COLO668 (cell line): ENCODE data around the gene YPEL2.

Source experiments
- DNase-seq: peaks from one replicate; lab custom pipeline; 2025; ENCODE audit not compliant: unreplicated experiment; lab: John Stamatoyannopoulos, UW

The YPEL2 gene

DNA sequence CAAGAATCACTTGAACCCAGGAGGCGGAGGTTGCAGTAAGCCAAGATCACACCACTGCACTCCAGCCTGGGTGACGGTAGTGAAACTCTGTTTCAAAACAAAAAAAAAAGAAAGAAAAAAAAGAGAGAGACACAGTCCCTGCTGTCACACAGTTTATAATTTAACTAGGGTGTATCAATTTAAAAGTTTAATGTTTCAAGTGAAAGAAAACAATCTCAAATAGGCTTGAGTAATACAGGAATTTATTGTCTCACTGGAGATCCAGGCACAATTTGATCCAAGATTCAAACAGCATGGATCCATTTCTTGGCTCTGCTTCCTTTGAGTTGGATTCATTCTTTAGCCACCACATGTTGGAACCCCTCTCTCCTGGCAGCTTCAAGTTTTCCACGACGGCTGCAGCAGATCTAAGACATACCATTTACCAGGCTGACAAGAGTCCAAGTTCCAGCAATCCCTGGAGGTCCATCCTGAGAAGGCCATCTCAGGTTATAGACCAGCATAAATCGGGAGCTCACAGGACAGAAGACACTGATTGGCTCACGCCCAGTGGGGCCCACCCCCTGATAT lies 97.5 kb downstream of the YPEL2 start:
- no peak for DNase-seq

GRCh38 chr17:59431601-59432000 lies 100.1 kb downstream of the YPEL2 start:
- no peak for DNase-seq

- no peak for DNase-seq
These were observed 101.2 kb downstream of the YPEL2 start for GRCh38 chr17:59432657-59433056.

DNA sequence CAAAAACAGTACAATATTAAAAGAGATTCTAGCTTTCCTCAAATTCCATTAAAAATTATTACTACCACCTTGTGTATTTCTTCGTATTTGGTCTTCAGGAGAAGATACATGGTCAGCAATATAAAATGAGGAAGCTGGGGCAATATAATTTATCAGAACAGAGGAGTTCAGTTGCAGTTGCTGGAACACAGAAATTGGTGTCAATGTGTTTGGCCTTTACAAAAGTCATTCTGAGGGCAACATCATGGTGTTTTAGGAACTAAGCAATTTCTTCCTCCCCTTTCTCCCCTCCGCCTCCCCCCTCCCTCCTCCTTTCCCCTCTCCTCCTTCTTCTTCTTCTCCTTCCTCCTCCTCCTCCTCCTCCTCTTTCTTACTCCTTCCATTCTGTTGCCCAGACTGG lies 102.1 kb downstream of the YPEL2 start:
- no peak for DNase-seq

DNA sequence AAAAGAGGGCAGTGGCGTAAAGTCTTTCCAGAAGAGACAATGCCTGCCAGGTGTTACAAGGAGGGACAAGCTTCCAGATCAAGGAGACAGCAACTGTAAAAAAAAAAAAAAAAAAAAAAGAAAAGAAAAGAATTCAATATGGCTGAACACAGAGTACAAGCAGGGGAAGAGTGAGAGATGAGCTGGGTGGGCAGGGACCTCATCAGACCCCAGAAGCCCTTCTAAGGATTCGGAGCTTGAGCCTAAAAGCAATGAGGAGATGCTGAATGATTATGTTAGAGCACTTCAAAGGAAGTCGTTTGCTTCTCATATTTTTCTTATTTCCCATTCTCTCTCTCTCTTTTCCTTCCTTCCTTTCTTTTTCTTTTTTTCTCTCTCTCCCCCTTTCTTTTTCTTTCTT lies 103.0 kb downstream of the YPEL2 start:
- no peak for DNase-seq

GRCh38 chr17:59435238-59435637 lies 103.8 kb downstream of the YPEL2 start:
- DNase-seq: no peak

GRCh38 chr17:59436900-59437299 lies 105.4 kb downstream of the YPEL2 start:
- DNase-seq: no peak

GRCh38 chr17:59437791-59438281 lies 106.4 kb downstream of the YPEL2 start:
- DNase-seq: no peak

DNA sequence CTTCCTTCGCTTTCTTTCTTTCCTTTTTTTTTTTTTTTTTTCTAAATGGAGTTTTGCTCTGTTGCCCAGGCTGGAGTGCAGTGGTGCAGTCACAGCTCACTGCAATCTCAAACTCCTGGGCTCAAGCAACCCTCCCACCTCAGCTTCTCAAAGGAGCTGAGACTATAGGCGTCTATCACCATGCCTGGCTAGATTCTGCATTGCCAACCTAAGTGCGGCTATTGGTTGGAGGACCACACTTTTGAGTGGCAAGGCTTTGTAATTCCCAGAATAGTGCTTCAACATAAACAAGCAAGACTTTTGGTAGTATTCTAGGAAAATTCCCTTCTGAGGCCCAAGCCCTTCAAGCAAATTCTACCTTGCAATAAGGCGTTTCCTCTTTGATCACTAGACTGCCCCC lies 107.8 kb downstream of the YPEL2 start:
- no peak for DNase-seq

DNA sequence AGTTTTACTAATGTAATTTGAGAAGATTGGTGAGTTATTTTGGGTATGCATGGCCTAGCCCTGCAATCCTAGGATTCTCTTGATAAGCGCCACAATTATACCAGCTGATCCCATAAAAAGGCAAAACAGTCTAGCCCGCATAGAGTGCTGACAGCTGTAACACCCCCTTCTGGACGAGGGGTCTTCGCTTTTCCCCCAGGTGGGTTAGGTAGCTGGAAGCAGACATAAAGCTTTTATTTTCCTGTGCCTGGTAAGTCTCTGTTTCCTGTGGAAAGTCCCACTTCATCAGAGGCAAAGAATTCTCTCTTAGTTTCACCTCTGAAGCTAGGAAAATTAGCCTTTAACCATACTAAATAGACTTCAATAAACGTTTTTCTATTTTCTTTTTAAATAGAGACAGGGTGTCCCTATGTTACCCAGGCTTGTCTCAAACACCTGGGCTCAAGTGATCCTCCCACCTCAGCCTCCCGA lies 108.3 kb downstream of the YPEL2 start:
- DNase-seq: no peak

DNA sequence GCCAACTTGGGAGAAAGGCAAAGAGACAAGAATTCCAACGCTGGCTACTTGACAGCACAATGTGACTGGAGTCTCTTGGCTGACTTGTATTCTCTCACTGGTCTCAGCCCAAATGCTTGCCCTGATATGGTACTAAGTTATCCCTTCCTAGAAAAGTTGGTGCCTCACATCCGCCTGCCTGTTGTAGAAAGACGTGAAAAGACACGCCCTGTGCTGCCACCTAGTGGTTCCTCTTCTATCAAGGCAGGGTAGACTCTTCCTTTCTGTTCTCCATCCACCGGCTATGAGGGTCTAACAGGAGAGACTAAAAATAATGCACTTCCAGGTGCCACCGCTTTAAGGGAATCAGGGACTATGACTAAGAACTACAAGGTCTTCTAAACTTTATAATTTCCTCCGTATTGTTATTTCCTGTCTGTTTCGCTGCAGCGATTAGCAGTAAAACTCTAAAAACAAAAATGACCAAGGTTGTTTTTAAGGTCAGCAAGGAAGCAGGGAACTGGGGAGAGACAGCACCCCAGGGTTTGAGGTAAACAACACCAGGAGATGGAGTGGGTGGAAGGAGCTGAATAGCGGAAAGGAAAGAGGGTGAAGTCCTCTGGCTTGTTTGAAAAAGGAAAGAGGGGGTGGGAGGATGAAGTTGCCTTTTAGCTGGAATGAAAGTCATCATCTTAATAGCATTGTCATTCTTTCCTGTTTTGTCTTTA lies 109.5 kb downstream of the YPEL2 start:
- DNase-seq: peak; percentile 81

DNA sequence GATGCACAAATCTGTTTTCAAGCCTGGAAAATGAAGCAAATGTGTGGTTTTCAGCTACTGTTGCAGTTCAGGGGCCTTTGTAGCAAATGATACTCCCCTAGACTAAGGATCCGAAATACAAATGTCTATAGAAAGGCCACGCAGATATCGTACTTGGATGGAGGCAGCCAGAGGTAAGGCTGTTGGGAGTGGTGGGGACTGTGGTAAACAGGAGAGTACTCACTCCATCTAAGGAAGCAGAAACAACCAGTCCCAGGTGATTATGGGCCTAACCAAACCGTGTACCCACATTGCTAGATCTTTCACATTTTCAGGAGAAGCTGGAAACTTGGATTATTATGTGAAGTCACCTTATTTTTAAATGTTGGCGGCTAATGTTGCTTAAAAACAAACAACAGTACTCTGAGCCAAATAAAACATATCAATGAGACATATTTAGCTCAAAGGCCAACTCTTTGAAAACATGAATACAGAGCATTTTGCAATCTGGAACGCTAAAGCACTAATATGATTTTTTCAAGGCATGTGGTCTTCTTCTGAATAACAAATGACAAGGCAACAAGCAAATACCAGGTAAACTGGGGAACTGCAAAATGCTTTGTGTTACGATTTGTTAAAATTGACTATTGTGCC lies 110.1 kb downstream of the YPEL2 start:
- no peak for DNase-seq

- DNase-seq: no peak
These were observed 111.7 kb downstream of the YPEL2 start for GRCh38 chr17:59443106-59443505.
